Liver (tissue), 9 donors: ENCODE data around the gene FAM149B1. TPM values are rescaled to one million over a fixed set of nuclear protein-coding genes. Genes with fewer than 3 reads are reported as not detected.

Experiments
- DNase-seq: peaks from one replicate; pipeline ENCODE4 v3.0.0-alpha.2; 2017; ENCODE audit warnings: low spot score
- H3K27ac ChIP-seq, 2 donors: one replicate each; pipeline ENCODE4 v1.7.0; 2013; ENCODE audit warnings: inconsistent platforms in 2 of 2, low read length in 2 of 2, control low read depth in 1 of 2, low read depth in 1 of 2, mild to moderate bottlenecking in 1 of 2
- H3K27me3 ChIP-seq, 4 donors: one replicate each; pipeline versions ENCODE4 v1.6.1 to v1.7.0; 2013; ENCODE audit warnings: low read length in 3 of 4, inconsistent platforms in 1 of 4, mild to moderate bottlenecking in 1 of 4, moderate library complexity in 1 of 4; ENCODE audit not compliant: control insufficient read depth in 4 of 4, insufficient read depth in 4 of 4
- H3K36me3 ChIP-seq, 4 donors: one replicate each; pipeline versions ENCODE4 v1.6.1 to v1.7.0; 2013; ENCODE audit warnings: low read length in 3 of 4, mild to moderate bottlenecking in 3 of 4, low read depth in 1 of 4, moderate library complexity in 1 of 4; ENCODE audit not compliant: control insufficient read depth in 4 of 4, insufficient read depth in 3 of 4
- H3K4me1 ChIP-seq, 4 donors: one replicate each; pipeline versions ENCODE4 v1.6.1 to v1.7.0; 2013; ENCODE audit warnings: low read length in 3 of 4, mild to moderate bottlenecking in 3 of 4, moderate library complexity in 1 of 4; ENCODE audit not compliant: control insufficient read depth in 4 of 4, insufficient read depth in 4 of 4
- H3K4me3 ChIP-seq, 3 donors: one replicate each; pipeline versions ENCODE4 v1.6.1 to v1.7.0; 2013; ENCODE audit warnings: low read length in 3 of 3, control low read depth in 1 of 3, low read depth in 1 of 3, mild to moderate bottlenecking in 1 of 3
- H3K9ac ChIP-seq, 2 donors: one replicate each; pipeline ENCODE4 v1.7.0; 2013; ENCODE audit warnings: low read length in 2 of 2, mild to moderate bottlenecking in 2 of 2, moderate library complexity in 2 of 2, control low read depth in 1 of 2, low read depth in 1 of 2
- H3K9me3 ChIP-seq, 4 donors: one replicate each; pipeline versions ENCODE4 v1.6.1 to v1.7.0; 2013; ENCODE audit warnings: low read length in 3 of 4; ENCODE audit not compliant: control insufficient read depth in 4 of 4
- ATF3 ChIP-seq: IDR thresholded peaks from 2 replicates; pipeline ENCODE4 v1.6.1; 2016; ENCODE audit warnings: antibody characterized with exemption
- CTCF ChIP-seq: fragments of 150-350 bp; IDR thresholded peaks from 2 replicates; pipeline ENCODE4 v1.5.1; 2017; ENCODE audit warnings: improper control_type of control experiment, low read depth, low read length; ENCODE audit not compliant: missing input control
- EGR1 ChIP-seq, 2 donors: IDR thresholded peaks; 2 replicates each; pipeline ENCODE4 v1.6.1; 2016 to 2018; ENCODE audit warnings: antibody characterized with exemption in 2 of 2, low read depth in 2 of 2
- FOXA1 ChIP-seq: IDR thresholded peaks from 2 replicates; pipeline ENCODE4 v1.6.1; 2016; ENCODE audit warnings: antibody characterized with exemption
- FOXA2 ChIP-seq: IDR thresholded peaks from 2 replicates; pipeline ENCODE4 v1.6.1; 2016; ENCODE audit warnings: antibody characterized with exemption
- GABPA ChIP-seq, 2 donors: IDR thresholded peaks in 1 of 2; conservative IDR thresholded peaks in 1 of 2; 2 replicates each; pipeline ENCODE4 v1.6.1; 2016; ENCODE audit warnings: antibody characterized with exemption in 2 of 2, mild to moderate bottlenecking in 1 of 2, moderate library complexity in 1 of 2
- HNF4A ChIP-seq, 2 donors: conservative IDR thresholded peaks; 2 replicates each; pipeline ENCODE4 v1.6.1; 2016; ENCODE audit warnings: antibody characterized with exemption in 2 of 2, mild to moderate bottlenecking in 2 of 2
- HNF4G ChIP-seq: IDR thresholded peaks from 2 replicates; pipeline ENCODE4 v1.6.1; 2016; ENCODE audit warnings: antibody characterized with exemption
- JUND ChIP-seq, 2 donors: IDR thresholded peaks; 2 replicates each; pipeline ENCODE4 v1.6.1; 2016; ENCODE audit warnings: antibody characterized with exemption in 2 of 2
- MAX ChIP-seq: IDR thresholded peaks from 2 replicates; pipeline ENCODE4 v1.6.1; 2016; ENCODE audit warnings: antibody characterized with exemption
- NR2F2 ChIP-seq: IDR thresholded peaks from 2 replicates; pipeline ENCODE4 v1.6.1; 2016; ENCODE audit warnings: antibody characterized with exemption
- RAD21 ChIP-seq, 2 donors: IDR thresholded peaks; 2 replicates each; pipeline ENCODE4 v1.6.1; 2016; ENCODE audit warnings: antibody characterized with exemption in 2 of 2, mild to moderate bottlenecking in 2 of 2
- REST ChIP-seq: IDR thresholded peaks from 2 replicates; pipeline ENCODE4 v1.6.1; 2016; ENCODE audit warnings: antibody characterized with exemption, mild to moderate bottlenecking
- RXRA ChIP-seq, 2 donors: IDR thresholded peaks; 2 replicates each; pipeline ENCODE4 v1.6.1; 2017 to 2018; ENCODE audit warnings: antibody characterized with exemption in 2 of 2, mild to moderate bottlenecking in 1 of 2
- SP1 ChIP-seq: IDR thresholded peaks from 2 replicates; pipeline ENCODE4 v1.6.1; 2018; ENCODE audit warnings: antibody characterized with exemption, mild to moderate bottlenecking
- TAF1 ChIP-seq: conservative IDR thresholded peaks from 2 replicates; pipeline ENCODE4 v1.6.1; 2016; ENCODE audit warnings: antibody characterized with exemption, mild to moderate bottlenecking
- YY1 ChIP-seq: IDR thresholded peaks from 2 replicates; pipeline ENCODE4 v1.6.1; 2016; ENCODE audit warnings: antibody characterized with exemption, mild to moderate bottlenecking
- ZBTB33 ChIP-seq: IDR thresholded peaks from 2 replicates; pipeline ENCODE4 v1.6.1; 2016; ENCODE audit warnings: antibody characterized with exemption
- WGBS: extraction: QIAGEN DNeasy Blood & Tissue Kit; methylation state at CpG from one replicate; pipeline ENCODE4 v1.1.7; 2013; 5-methylcytosine and 5-hydroxymethylcytosine counted together
- polyA plus RNA-seq, 2 donors: library from polyadenylated mRNA; stranded (reverse) in 1 of 2; unstranded in 1 of 2; fragments of 200-250 nt in 1 of 2; fragments of >200 nt in 1 of 2; fragmentation: Nextera tagmentation in 1 of 2; extraction: Ambion mirVana in 1 of 2; gene quantifications; one replicate each; pipeline versions ENCODE4 v1.2.1 to v1.2.3, GENCODE V29; 2013 to 2015
- total RNA-seq, 2 donors: library from RNA; depleted of rRNA; stranded (reverse); fragments of >200 nt; gene quantifications; one replicate each; pipeline ENCODE4 v1.2.3, GENCODE V29; 2014
- donor health status: healthy.
- donor health status: healthy.
- donor health status: healthy.
- donor health status: healthy.
- donor health status: healthy.

The FAM149B1 gene
- total and polyA plus RNA-seq, 4 donors = 7.3 to 12.9 (median 9.1) TPM

GRCh38 chr10:73161662-73162061 is 6.3 kb upstream of the FAM149B1 start:
- H3K36me3 ChIP-seq = peaks cover 0 to 23% (median 16%) of the 10 kb centered on the region in 4 donors
- H3K9me3 ChIP-seq = no peaks in the 10 kb centered on the region
- H3K27me3 ChIP-seq = no peaks in the 10 kb centered on the region
- H3K4me1 ChIP-seq = peaks cover 0 to 8% (median 7%) of the 10 kb centered on the region in 4 donors
- no peak for TF ChIP-seq REST
- TF ChIP-seq ATF3 = no peak
- TF ChIP-seq FOXA2 = no peak
- no peak for TF ChIP-seq HNF4G
- TF ChIP-seq EGR1 (IDR thresholded peaks at IDR 0.05; ENCODE audit: low read depth in 2 of 2) = no peak
- TF ChIP-seq RXRA (IDR thresholded peaks at IDR 0.05) = no peak
- no peak for TF ChIP-seq RAD21 (IDR thresholded peaks at IDR 0.05)
- TF ChIP-seq HNF4A (conservative IDR thresholded peaks at IDR 0.05) = no peak
- TF ChIP-seq TAF1 = no peak
- no peak overlapping the region for H3K4me3 ChIP-seq
- no peak for DNase-seq
- H3K9ac ChIP-seq = no peak overlapping the region
- no peak overlapping the region for H3K27ac ChIP-seq
- WGBS = over 99% methylated on average over 3 of the region's 3 CpGs

- Histone ChIP-seq H3K9ac (no peak overlapping the region), H3K4me3 (no peak overlapping the region), H3K27ac (no peak overlapping the region), H3K9me3 (no peaks in the 10 kb centered on the region), H3K4me1 (peaks cover 0 to 16% (median 14%) of the 10 kb centered on the region in 4 donors), H3K27me3 (no peaks in the 10 kb centered on the region), H3K36me3 (peaks cover 0 to 20% (median 15%) of the 10 kb centered on the region in 4 donors)
- 97% methylated on average over 2 of the region's 2 CpGs for WGBS
- no peak for DNase-seq
- TF ChIP-seq YY1 (no peak), TAF1 (no peak), ATF3 (no peak), ZBTB33 (no peak), RXRA (IDR thresholded peaks at IDR 0.05) (no peak), REST (no peak), FOXA2 (no peak), RAD21 (IDR thresholded peaks at IDR 0.05) (no peak), FOXA1 (no peak), EGR1 (IDR thresholded peaks at IDR 0.05; ENCODE audit: low read depth in 2 of 2) (no peak), NR2F2 (no peak), GABPA (IDR thresholded peaks at IDR 0.05 in 1 of 2, conservative IDR thresholded peaks at IDR 0.05 in 1 of 2) (no peak), CTCF (no peak), HNF4G (no peak), SP1 (no peak), HNF4A (conservative IDR thresholded peaks at IDR 0.05) (no peak), MAX (no peak), JUND (IDR thresholded peaks at IDR 0.05) (no peak)
Observed at GRCh38 chr10:73163096-73163495, 4.8 kb upstream of the FAM149B1 start.
